Neural crest cell (in vitro differentiated cells): ENCODE data around the gene YAP1. TPM values are rescaled to one million over a fixed set of nuclear protein-coding genes. Genes with fewer than 3 reads are reported as not detected.

ENCODE experiments used
- DNase-seq: peaks from one replicate; pipeline ENCODE4 v3.0.0; 2021; ENCODE audit warnings: low read depth, mixed read lengths, low spot score
- H3K27ac Mint-ChIP-seq: one replicate; pipeline ENCODE4 v1.8.0; 2021; ENCODE audit warnings: mild to moderate bottlenecking, mixed read lengths; ENCODE audit not compliant: unreplicated experiment
- H3K27me3 Mint-ChIP-seq: 2 replicates; pipeline ENCODE4 v1.8.0; 2021; ENCODE audit warnings: low read depth, mild to moderate bottlenecking, mixed read lengths
- H3K36me3 Mint-ChIP-seq: 2 replicates; pipeline ENCODE4 v1.8.0; 2021; ENCODE audit warnings: low read depth, mild to moderate bottlenecking, mixed read lengths
- H3K4me1 Mint-ChIP-seq: 2 replicates; pipeline ENCODE4 v1.8.0; 2021; ENCODE audit warnings: mixed read lengths
- H3K4me3 Mint-ChIP-seq: one replicate; pipeline ENCODE4 v1.8.0; 2021; ENCODE audit warnings: mild to moderate bottlenecking, mixed read lengths
- H3K9me3 Mint-ChIP-seq: 2 replicates; pipeline ENCODE4 v1.8.0; 2021; ENCODE audit warnings: mixed read lengths
- CTCF ChIP-seq: fragments of 200-600 bp; sonication (generic); conservative IDR thresholded peaks from 2 replicates; pipeline ENCODE4 v1.5.0; 2021; ENCODE audit warnings: antibody characterized with exemption, mild to moderate bottlenecking
- total RNA-seq: library from RNA; stranded (reverse); gene quantifications from 2 replicates; pipeline ENCODE4 v1.2.1, GENCODE V29; 2021

YAP1 gene
- total RNA-seq, 1 donor from 2014 or later: 142 TPM

GRCh38 chr11:102143867-102144266 is 33.6 kb downstream of the YAP1 start:
- Mint-ChIP-seq H3K36me3 (peaks cover 3% of the 10 kb centered on the region), H3K27ac (no peak overlapping the region), H3K27me3 (no peaks in the 10 kb centered on the region), H3K4me3 (no peak overlapping the region), H3K9me3 (no peaks in the 10 kb centered on the region), H3K4me1 (peaks cover 45% of the 10 kb centered on the region)
- TF ChIP-seq CTCF: no peak
- no peak for DNase-seq

- Mint-ChIP-seq H3K27me3 (no peaks in the 10 kb centered on the region), H3K27ac (peak overlapping the region; percentile 68)
These were observed 34.4 kb downstream of the YAP1 start for GRCh38 chr11:102144357-102145355.

GRCh38 chr11:102147015-102147414 is 36.8 kb downstream of the YAP1 start:
- DNase-seq: no peak
- no peaks in the 10 kb centered on the region for H3K27me3 Mint-ChIP-seq
- no peak overlapping the region for H3K27ac Mint-ChIP-seq
- peaks cover 4% of the 10 kb centered on the region for H3K36me3 Mint-ChIP-seq
- H3K4me1 Mint-ChIP-seq: peaks cover 50% of the 10 kb centered on the region
- no peak overlapping the region for H3K4me3 Mint-ChIP-seq
- TF ChIP-seq CTCF: no peak
- no peaks in the 10 kb centered on the region for H3K9me3 Mint-ChIP-seq

More at GRCh38 chr11:102144357-102145355, 34.4 kb downstream of the YAP1 start:
- Mint-ChIP-seq H3K4me3 (peak overlapping the region; percentile 0), H3K9me3 (no peaks in the 10 kb centered on the region), H3K4me1 (peaks cover 45% of the 10 kb centered on the region), H3K36me3 (peaks cover 3% of the 10 kb centered on the region)
- no peak for TF ChIP-seq CTCF
- DNase-seq: no peak

- Mint-ChIP-seq H3K27ac (no peak overlapping the region), H3K4me3 (no peak overlapping the region), H3K4me1 (peaks cover 53% of the 10 kb centered on the region), H3K9me3 (no peaks in the 10 kb centered on the region), H3K27me3 (no peaks in the 10 kb centered on the region), H3K36me3 (peaks cover 4% of the 10 kb centered on the region)
- TF ChIP-seq CTCF: no peak
- DNase-seq: no peak
These were observed 37.4 kb downstream of the YAP1 start for GRCh38 chr11:102147632-102148031.

- Mint-ChIP-seq H3K36me3 (peaks cover 4% of the 10 kb centered on the region), H3K27ac (no peak overlapping the region), H3K4me1 (peaks cover 57% of the 10 kb centered on the region), H3K27me3 (no peaks in the 10 kb centered on the region), H3K4me3 (no peak overlapping the region), H3K9me3 (no peaks in the 10 kb centered on the region)
- no peak for TF ChIP-seq CTCF
- no peak for DNase-seq
These were observed 37.8 kb downstream of the YAP1 start for GRCh38 chr11:102148059-102148458.
